ENCODE data around the gene TM9SF4.

DNA sequence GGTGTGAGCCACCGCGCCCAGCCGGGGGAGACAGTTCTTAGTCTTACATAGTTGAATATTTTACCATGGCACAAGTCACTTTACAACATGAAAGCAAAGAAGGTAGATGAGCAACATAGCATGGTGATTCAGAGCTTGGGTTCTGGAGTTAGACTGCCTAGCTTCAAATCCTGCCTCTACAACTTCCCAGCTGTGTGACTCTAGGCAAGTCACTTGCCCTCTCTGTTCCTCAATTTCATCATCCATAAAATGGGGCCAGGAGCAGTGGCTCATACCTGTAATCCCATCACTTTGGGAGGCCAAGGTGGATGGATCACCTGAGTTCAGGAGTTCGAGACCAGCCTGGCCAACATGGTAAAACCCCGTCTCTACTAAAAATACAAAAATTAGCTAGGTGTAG is 31.2 kb upstream of the TM9SF4 start:
- TF ChIP-seq, protein P1, sequence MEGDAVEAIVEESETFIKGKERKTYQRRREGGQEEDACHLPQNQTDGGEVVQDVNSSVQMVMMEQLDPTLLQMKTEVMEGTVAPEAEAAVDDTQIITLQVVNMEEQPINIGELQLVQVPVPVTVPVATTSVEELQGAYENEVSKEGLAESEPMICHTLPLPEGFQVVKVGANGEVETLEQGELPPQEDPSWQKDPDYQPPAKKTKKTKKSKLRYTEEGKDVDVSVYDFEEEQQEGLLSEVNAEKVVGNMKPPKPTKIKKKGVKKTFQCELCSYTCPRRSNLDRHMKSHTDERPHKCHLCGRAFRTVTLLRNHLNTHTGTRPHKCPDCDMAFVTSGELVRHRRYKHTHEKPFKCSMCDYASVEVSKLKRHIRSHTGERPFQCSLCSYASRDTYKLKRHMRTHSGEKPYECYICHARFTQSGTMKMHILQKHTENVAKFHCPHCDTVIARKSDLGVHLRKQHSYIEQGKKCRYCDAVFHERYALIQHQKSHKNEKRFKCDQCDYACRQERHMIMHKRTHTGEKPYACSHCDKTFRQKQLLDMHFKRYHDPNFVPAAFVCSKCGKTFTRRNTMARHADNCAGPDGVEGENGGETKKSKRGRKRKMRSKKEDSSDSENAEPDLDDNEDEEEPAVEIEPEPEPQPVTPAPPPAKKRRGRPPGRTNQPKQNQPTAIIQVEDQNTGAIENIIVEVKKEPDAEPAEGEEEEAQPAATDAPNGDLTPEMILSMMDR (conservative IDR thresholded peaks at IDR 0.05): no peak
- TF ChIP-seq EZH2 (IDR thresholded peaks at IDR 0.05; ENCODE audit: low read depth): no peak
